Raji (cell line): ENCODE results near the gene PLA2G2D.

Source experiments
- POLR2A ChIP-seq: IDR thresholded peaks from 2 replicates; pipeline ENCODE4 v1.6.1; 2011; ENCODE audit warnings: low read depth, low read length, control low read depth; ENCODE audit not compliant: insufficient read depth

PLA2G2D gene

DNA sequence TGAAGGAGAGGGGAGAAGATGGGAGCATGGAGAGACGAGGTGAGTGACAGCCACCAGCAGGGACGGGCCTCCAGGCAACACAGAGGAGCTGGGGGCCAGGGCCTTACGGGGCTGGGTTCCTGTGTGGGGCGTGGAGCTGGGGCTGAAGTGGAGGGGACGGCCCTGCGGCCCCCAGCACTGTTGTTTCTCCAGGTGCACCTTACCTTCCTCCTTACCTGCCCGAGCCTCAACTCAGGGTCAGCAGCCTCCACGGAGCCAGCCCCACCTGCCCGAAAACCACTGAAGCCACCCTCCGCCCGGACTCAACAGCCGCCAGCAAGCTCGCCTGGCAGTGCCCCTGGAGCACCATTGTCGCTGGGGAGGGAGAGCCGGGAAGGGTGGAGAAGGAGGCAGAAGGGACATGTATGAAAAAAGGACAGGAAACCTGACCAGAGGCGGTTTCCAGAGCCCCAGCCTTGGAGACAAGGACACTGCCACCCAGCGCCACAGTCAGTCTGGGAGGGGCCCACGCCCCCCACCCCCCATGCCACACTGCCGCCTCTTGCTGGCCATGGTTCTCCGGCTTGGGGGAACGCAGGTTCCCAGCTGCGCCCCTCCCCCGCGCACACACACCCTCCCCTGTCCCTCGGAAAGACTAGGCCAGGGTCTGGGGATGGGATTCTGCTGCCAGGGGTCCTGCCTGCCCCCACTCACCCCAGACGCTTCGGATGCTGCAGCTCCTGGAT is 30.4 kb upstream of the PLA2G2D start:
- no peak for TF ChIP-seq POLR2A

GRCh38 chr1:20148571-20149500 is 29.5 kb upstream of the PLA2G2D start:
- TF ChIP-seq POLR2A = no peak

- no peak for TF ChIP-seq POLR2A
These were observed 28.7 kb upstream of the PLA2G2D start for GRCh38 chr1:20147846-20148570.

- no peak for TF ChIP-seq POLR2A
These were observed 24.6 kb upstream of the PLA2G2D start for GRCh38 chr1:20143734-20144565.

DNA sequence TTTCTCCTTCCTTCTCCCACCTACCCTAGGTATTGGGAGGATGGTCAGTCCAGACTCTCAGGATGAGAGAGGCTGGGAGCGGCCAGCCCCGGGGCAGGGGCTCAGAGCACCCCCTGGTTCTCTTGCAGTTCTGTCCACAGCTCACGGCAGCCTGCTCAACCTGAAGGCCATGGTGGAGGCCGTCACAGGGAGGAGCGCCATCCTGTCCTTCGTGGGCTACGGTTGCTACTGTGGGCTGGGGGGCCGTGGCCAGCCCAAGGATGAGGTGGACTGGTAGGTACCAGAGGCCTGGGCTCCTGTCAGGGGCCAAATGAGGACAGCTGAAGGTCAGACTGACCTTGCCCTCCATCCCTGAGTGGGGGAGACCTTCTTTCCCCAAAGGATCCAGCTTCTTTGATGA is 24.0 kb upstream of the PLA2G2D start:
- no peak for TF ChIP-seq POLR2A

GRCh38 chr1:20142001-20142710 is 22.8 kb upstream of the PLA2G2D start:
- TF ChIP-seq POLR2A = no peak

DNA sequence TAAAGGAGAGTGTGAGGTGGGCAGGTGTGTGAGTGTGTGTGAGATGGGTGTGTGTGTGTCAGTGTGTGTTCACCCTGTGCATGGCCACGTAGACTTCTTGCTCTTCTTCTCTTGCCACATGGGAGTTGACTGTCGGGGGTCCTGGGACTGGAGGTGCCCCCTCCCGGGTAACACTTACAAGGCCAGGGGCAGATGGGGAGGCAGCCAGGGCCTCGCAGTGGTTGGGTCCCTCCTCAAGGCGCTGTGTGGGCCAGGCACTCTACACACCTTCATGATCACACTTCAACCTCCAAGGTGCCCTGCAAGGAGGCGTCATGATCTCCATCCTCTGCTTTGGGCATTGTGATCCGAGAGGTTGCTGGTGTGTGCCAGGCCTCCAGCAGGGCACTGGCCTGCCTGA is 22.1 kb upstream of the PLA2G2D start:
- TF ChIP-seq POLR2A = no peak

DNA sequence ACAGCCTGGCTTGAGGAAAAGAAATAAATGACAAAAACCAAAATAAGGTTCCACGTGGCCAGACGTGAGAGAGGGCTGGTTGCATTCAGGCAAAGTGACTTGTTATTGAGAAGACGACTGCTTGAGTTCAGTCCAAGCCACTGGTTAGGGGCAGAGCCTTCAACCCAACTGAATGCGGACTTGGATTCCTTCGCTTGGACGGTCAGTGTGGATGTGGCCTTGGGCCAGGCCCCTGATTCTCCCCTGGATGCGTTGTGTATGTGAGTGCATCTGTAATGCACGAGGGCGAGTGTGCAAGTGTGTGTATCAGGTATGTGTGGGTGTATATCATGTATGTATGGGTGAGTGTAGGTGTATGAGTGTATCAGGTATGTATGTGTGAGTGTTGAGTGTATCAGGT is 21.7 kb upstream of the PLA2G2D start:
- TF ChIP-seq POLR2A = no peak

- TF ChIP-seq POLR2A = no peak
These were observed 20.7 kb upstream of the PLA2G2D start for GRCh38 chr1:20139776-20140612.

- no peak for TF ChIP-seq POLR2A
These were observed 19.7 kb upstream of the PLA2G2D start, which contains the start of gene PLA2G2F for GRCh38 chr1:20138961-20139550. PLA2G2F (plus strand) TSS chr1:20139323; CDS start chr1:20139428, 105 bp downstream.

- no peak for TF ChIP-seq POLR2A
These were observed 19.0 kb upstream of the PLA2G2D start for GRCh38 chr1:20138346-20138745.

GRCh38 chr1:20137604-20138003 is 18.3 kb upstream of the PLA2G2D start:
- TF ChIP-seq POLR2A = no peak

GRCh38 chr1:20137055-20137454 is 17.7 kb upstream of the PLA2G2D start:
- TF ChIP-seq POLR2A = no peak
